PC-3 (cell line): ENCODE data around the gene DOCK4. TPM values are rescaled to one million over a fixed set of nuclear protein-coding genes. Genes with fewer than 3 reads are reported as not detected.

Experiments
- ATAC-seq: fragments of 200-7000 bp; cut with Tn5 transposase; 2 replicates; pipeline ENCODE4 v1.9.1; 2020; ENCODE audit warnings: mild to moderate bottlenecking, moderate library complexity
- BruUV-seq: library from RNA; stranded (reverse); fragments of 400-500 nt; replicated peaks from 2 replicates; lab custom pipeline; 2021; lab: Mats Ljungman, UMichigan
- CTCF ChIA-PET: fragments of 300-600 bp; sonication (Branson Sonifier 250); formaldehyde crosslinking; loops from one replicate; lab custom pipeline; 2022; ENCODE audit warnings: antibody characterized with exemption; lab: Charles Lee
- POLR2A ChIA-PET: fragments of 300-600 bp; sonication (Branson Sonifier 250); formaldehyde crosslinking; loops from one replicate; lab custom pipeline; 2022; ENCODE audit warnings: antibody characterized with exemption; ENCODE audit not compliant: unreplicated experiment; lab: Charles Lee
- DNase-seq: peaks from one replicate; pipeline ENCODE4 v3.0.0-alpha.2; 2015
- H2AFZ ChIP-seq: fragments of 300-600 bp; sonication (generic); 2 replicates; pipeline ENCODE4 v1.6.0; 2016; ENCODE audit warnings: antibody characterized with exemption, low read length
- H3F3A ChIP-seq: fragments of 300-600 bp; sonication (generic); one replicate; pipeline ENCODE4 v1.6.0; 2017; ENCODE audit warnings: antibody characterized with exemption, low read length, control low read depth, mild to moderate bottlenecking; ENCODE audit not compliant: unreplicated experiment
- H3K27ac ChIP-seq: fragments of 300-600 bp; sonication (generic); 2 replicates; pipeline ENCODE4 v1.5.1; 2016; ENCODE audit warnings: mild to moderate bottlenecking, low read length
- H3K27me3 ChIP-seq: fragments of 300-600 bp; sonication (generic); 2 replicates; pipeline ENCODE4 v1.6.1; 2016; ENCODE audit warnings: low read length, mixed read lengths
- H3K36me3 ChIP-seq: fragments of 300-600 bp; sonication (generic); 2 replicates; pipeline ENCODE4 v1.6.1; 2016; ENCODE audit warnings: low read depth, mixed run types, low read length, mixed read lengths
- H3K4me1 ChIP-seq: fragments of 300-600 bp; sonication (generic); 2 replicates; pipeline ENCODE4 v1.5.1; 2016; ENCODE audit warnings: low read length; ENCODE audit not compliant: insufficient read depth
- H3K4me2 ChIP-seq: fragments of 300-600 bp; sonication (generic); 2 replicates; pipeline ENCODE4 v1.6.0; 2016; ENCODE audit warnings: low read length
- H3K4me3 ChIP-seq: fragments of 300-600 bp; sonication (generic); 2 replicates; pipeline ENCODE4 v1.5.1; 2016; ENCODE audit warnings: mild to moderate bottlenecking, low read length, mixed read lengths
- H3K79me2 ChIP-seq: fragments of 300-600 bp; sonication (generic); 2 replicates; pipeline ENCODE4 v1.6.1; 2017; ENCODE audit warnings: low read length, mixed read lengths
- H3K9ac ChIP-seq: fragments of 300-600 bp; sonication (generic); 2 replicates; pipeline ENCODE4 v1.6.0; 2016; ENCODE audit warnings: mild to moderate bottlenecking, low read length
- H3K9me2 ChIP-seq: fragments of 300-600 bp; sonication (generic); replicated peaks from 2 replicates; pipeline ENCODE4 v1.6.1; 2016; ENCODE audit warnings: mixed run types, low read length, mixed read lengths
- H3K9me3 ChIP-seq: fragments of 300-600 bp; sonication (generic); 2 replicates; pipeline ENCODE4 v1.6.1; 2016; ENCODE audit warnings: low read length, mixed read lengths
- H4K20me1 ChIP-seq: fragments of 300-600 bp; sonication (generic); 2 replicates; pipeline ENCODE4 v1.6.1; 2016; ENCODE audit warnings: low read length, mixed read lengths
- EZH2 ChIP-seq: fragments of 300-600 bp; sonication (generic); IDR thresholded peaks from one replicate; pipeline ENCODE4 v1.6.1; 2017; ENCODE audit warnings: antibody characterized with exemption, mild to moderate bottlenecking, low read length; ENCODE audit not compliant: unreplicated experiment
- EZH2phosphoT487 ChIP-seq: fragments of 300-600 bp; sonication (generic); IDR thresholded peaks from 2 replicates; pipeline ENCODE4 v1.6.1; 2018; ENCODE audit warnings: mild to moderate bottlenecking, antibody characterized with exemption, low read length, borderline replicate concordance
- intact Hi-C: fragments of 100-400 bp; cut with micrococcal nuclease; formaldehyde crosslinking; loops from 2 replicates; pipeline ENCODE4 v1.9.0; 2023
- total RNA-seq: library from RNA; depleted of rRNA; stranded (reverse); fragments of >200 nt; gene quantifications from 2 replicates; pipeline ENCODE4 v1.2.3, GENCODE V29; 2014
- TF ChIP-seq, protein P1 (sequence below): fragments of 300-600 bp; sonication (generic); conservative IDR thresholded peaks from 2 replicates; pipeline ENCODE4 v1.5.1; 2017; ENCODE audit warnings: antibody characterized with exemption, low read depth, mild to moderate bottlenecking, low read length

DOCK4 gene
- total RNA-seq, 1 experiment from 2014 or later: 25.4 TPM

DNA sequence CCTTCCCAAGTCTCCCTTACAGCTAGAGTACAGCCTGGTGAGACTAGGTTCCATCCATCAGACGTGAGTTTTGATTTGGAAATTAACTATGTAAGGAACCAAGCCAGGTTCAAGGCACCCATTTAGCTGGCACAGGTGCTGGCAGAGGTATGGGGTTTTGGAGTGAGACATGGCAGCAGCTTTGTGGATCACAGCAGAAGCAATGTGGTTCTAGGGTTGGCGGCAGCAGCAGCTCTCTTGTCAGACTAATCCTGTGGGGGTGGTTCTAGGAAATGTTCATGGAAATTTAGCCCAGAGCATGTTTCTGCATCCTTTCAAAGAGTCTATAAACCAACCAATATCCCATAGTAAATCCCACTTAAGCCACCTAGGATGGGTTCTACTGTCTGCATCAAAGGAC, 142.2 kb downstream of the DOCK4 start:
- Histone ChIP-seq H3K27me3 (no peaks in the 10 kb centered on the region), H4K20me1 (no peaks in the 10 kb centered on the region), H3K9me3 (no peaks in the 10 kb centered on the region), H2AFZ (no peak overlapping the region), H3K4me3 (no peak overlapping the region), H3K27ac (no peak overlapping the region), H3K4me1 (no peaks in the 10 kb centered on the region), H3K9me2 (no peaks in the 10 kb centered on the region), H3K36me3 (no peaks in the 10 kb centered on the region), H3K79me2 (peaks cover 7% of the 10 kb centered on the region; the same call in 1 of the 2 replicates), H3F3A (no peaks in the 10 kb centered on the region), H3K9ac (no peak overlapping the region), H3K4me2 (no peak overlapping the region)
- DNase-seq (no peak), ATAC-seq (no peak)
- no peak for TF ChIP-seq EZH2
- TF ChIP-seq EZH2phosphoT487: no peak
- TF ChIP-seq, protein P1, sequence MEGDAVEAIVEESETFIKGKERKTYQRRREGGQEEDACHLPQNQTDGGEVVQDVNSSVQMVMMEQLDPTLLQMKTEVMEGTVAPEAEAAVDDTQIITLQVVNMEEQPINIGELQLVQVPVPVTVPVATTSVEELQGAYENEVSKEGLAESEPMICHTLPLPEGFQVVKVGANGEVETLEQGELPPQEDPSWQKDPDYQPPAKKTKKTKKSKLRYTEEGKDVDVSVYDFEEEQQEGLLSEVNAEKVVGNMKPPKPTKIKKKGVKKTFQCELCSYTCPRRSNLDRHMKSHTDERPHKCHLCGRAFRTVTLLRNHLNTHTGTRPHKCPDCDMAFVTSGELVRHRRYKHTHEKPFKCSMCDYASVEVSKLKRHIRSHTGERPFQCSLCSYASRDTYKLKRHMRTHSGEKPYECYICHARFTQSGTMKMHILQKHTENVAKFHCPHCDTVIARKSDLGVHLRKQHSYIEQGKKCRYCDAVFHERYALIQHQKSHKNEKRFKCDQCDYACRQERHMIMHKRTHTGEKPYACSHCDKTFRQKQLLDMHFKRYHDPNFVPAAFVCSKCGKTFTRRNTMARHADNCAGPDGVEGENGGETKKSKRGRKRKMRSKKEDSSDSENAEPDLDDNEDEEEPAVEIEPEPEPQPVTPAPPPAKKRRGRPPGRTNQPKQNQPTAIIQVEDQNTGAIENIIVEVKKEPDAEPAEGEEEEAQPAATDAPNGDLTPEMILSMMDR: no peak
- CTCF ChIA-PET: interaction anchor here (0.6 kb wide), 1 partner anchor 8 kb away, joined by 3 read pairs; no protein-coding TSS in a partner anchor
- no TSS peak for BruUV-seq
- intact Hi-C loops: no loop called here
- POLR2A ChIA-PET: no interaction called here

DNA sequence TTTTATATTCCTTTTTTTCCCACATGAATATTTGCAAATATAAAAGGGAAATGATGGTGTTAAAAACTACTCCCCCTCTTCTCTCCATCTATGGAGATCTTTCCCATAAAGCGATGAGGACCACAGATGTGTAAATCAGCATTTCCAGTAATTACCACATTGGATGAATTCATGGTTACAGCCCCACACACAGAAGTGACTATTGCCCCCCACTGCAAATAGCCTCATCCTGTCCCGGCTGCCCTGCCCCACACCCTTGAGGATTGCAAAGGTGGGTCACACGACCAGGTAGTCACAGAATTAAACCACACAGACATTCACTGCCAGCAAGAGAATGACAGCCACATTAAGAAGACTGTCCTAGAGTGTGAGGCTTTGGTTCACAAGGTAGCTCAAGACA, 145.1 kb downstream of the DOCK4 start:
- CTCF ChIA-PET: no interaction called here
- H3K4me2 ChIP-seq: no peak overlapping the region

GRCh38 chr7:112060625-112061024, 145.6 kb downstream of the DOCK4 start:
- ChIA-PET CTCF (no interaction called here), POLR2A (no interaction called here)
- ATAC-seq (peak; percentile 35; the same call in 1 of the 2 replicates), DNase-seq (no peak)
- no peaks in the 10 kb centered on the region for H3K9me3 ChIP-seq
- intact Hi-C loops: no loop called here
- no peak overlapping the region for H2AFZ ChIP-seq
- H3K9me2 ChIP-seq: no peaks in the 10 kb centered on the region
- H3K27me3 ChIP-seq: no peaks in the 10 kb centered on the region
- H3K9ac ChIP-seq: no peak overlapping the region
- H3K4me1 ChIP-seq: no peaks in the 10 kb centered on the region
- H3F3A ChIP-seq: no peaks in the 10 kb centered on the region
- no peaks in the 10 kb centered on the region for H4K20me1 ChIP-seq
- H3K79me2 ChIP-seq: peaks cover 7% of the 10 kb centered on the region; the same call in 1 of the 2 replicates
- H3K27ac ChIP-seq: no peak overlapping the region
- no peak overlapping the region for H3K4me3 ChIP-seq
- TF ChIP-seq EZH2 (no peak), EZH2phosphoT487 (no peak)
- TF ChIP-seq, protein P1: no peak
- no peak overlapping the region for H3K4me2 ChIP-seq
- no peaks in the 10 kb centered on the region for H3K36me3 ChIP-seq
- BruUV-seq: no TSS peak

More for the DNA sequence above, 145.1 kb downstream of the DOCK4 start:
- TF ChIP-seq EZH2phosphoT487 (no peak), EZH2 (no peak)
- TF ChIP-seq, protein P1: no peak
- H3K4me1 ChIP-seq: no peaks in the 10 kb centered on the region
- BruUV-seq: no TSS peak
- no peaks in the 10 kb centered on the region for H3K27me3 ChIP-seq
- no peak overlapping the region for H3K27ac ChIP-seq
- H2AFZ ChIP-seq: no peak overlapping the region
- POLR2A ChIA-PET: no interaction called here
- no peaks in the 10 kb centered on the region for H4K20me1 ChIP-seq
- peaks cover 7% of the 10 kb centered on the region; the same call in 1 of the 2 replicates for H3K79me2 ChIP-seq
- no peaks in the 10 kb centered on the region for H3K9me2 ChIP-seq
- intact Hi-C loops: no loop called here
- H3K9ac ChIP-seq: no peak overlapping the region
- DNase-seq (no peak), ATAC-seq (no peak)
- H3K9me3 ChIP-seq: no peaks in the 10 kb centered on the region
- no peak overlapping the region for H3K4me3 ChIP-seq
- H3F3A ChIP-seq: no peaks in the 10 kb centered on the region
- H3K36me3 ChIP-seq: no peaks in the 10 kb centered on the region
